CD4-positive, alpha-beta T cell treated with Interferon gamma for 1 hour (primary cell): Measurements from ENCODE around the gene FCN1.
A peak's percentile ranks its signal among the peaks of the same experiment; 100 is the strongest.

ENCODE experiments used
- DNase-seq: peaks from one replicate; pipeline ENCODE4 v3.0.0-alpha.2; 2020

Gene FCN1

GRCh38 chr9:134936346-134937163 lies 18.8 kb upstream of the FCN1 start:
- peak; percentile 42 for DNase-seq

GRCh38 chr9:134935701-134936345 lies 18.1 kb upstream of the FCN1 start:
- no peak for DNase-seq

GRCh38 chr9:134935056-134935640 lies 17.4 kb upstream of the FCN1 start:
- DNase-seq, result no peak

GRCh38 chr9:134933076-134933659 lies 15.5 kb upstream of the FCN1 start:
- no peak for DNase-seq

GRCh38 chr9:134932606-134933005 lies 14.9 kb upstream of the FCN1 start:
- no peak for DNase-seq

- no peak for DNase-seq
Measured at GRCh38 chr9:134932171-134932570, 14.5 kb upstream of the FCN1 start.

- DNase-seq, result peak; percentile 24
Measured at GRCh38 chr9:134930398-134930797, 12.7 kb upstream of the FCN1 start.

- DNase-seq, result peak; percentile 62
Measured at GRCh38 chr9:134929193-134930158, 11.8 kb upstream of the FCN1 start.

- no peak for DNase-seq
Measured at GRCh38 chr9:134928436-134929192, 10.9 kb upstream of the FCN1 start.

- DNase-seq, result peak; percentile 22
Measured at GRCh38 chr9:134925011-134925511, 7.3 kb upstream of the FCN1 start.

GRCh38 chr9:134923466-134923865 lies 5.8 kb upstream of the FCN1 start:
- DNase-seq, result no peak

- no peak for DNase-seq
Measured at GRCh38 chr9:134922932-134923240, 5.2 kb upstream of the FCN1 start.

- peak; percentile 46 for DNase-seq
Measured at GRCh38 chr9:134922066-134922931, 4.6 kb upstream of the FCN1 start.

- DNase-seq, result no peak
Measured at GRCh38 chr9:134919303-134919702, 1.6 kb upstream of the FCN1 start.

- DNase-seq, result no peak
Measured at GRCh38 chr9:134918646-134919045, 934 bp upstream of the FCN1 start.

- no peak for DNase-seq
Measured at GRCh38 chr9:134916161-134916665, 1.5 kb downstream of the FCN1 start.

GRCh38 chr9:134915046-134915985 lies 2.4 kb downstream of the FCN1 start:
- no peak for DNase-seq

- DNase-seq, result no peak
Measured at GRCh38 chr9:134914501-134914834, 3.2 kb downstream of the FCN1 start.
